ENCODE data around the gene FUBP1.
"Not testable (repeated sequence)": the region's sequence is repeated elsewhere in the genome, so short reads cannot be mapped to it uniquely, and the experiment has no call there.

Gene FUBP1, protein sequence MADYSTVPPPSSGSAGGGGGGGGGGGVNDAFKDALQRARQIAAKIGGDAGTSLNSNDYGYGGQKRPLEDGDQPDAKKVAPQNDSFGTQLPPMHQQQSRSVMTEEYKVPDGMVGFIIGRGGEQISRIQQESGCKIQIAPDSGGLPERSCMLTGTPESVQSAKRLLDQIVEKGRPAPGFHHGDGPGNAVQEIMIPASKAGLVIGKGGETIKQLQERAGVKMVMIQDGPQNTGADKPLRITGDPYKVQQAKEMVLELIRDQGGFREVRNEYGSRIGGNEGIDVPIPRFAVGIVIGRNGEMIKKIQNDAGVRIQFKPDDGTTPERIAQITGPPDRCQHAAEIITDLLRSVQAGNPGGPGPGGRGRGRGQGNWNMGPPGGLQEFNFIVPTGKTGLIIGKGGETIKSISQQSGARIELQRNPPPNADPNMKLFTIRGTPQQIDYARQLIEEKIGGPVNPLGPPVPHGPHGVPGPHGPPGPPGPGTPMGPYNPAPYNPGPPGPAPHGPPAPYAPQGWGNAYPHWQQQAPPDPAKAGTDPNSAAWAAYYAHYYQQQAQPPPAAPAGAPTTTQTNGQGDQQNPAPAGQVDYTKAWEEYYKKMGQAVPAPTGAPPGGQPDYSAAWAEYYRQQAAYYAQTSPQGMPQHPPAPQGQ

DNA sequence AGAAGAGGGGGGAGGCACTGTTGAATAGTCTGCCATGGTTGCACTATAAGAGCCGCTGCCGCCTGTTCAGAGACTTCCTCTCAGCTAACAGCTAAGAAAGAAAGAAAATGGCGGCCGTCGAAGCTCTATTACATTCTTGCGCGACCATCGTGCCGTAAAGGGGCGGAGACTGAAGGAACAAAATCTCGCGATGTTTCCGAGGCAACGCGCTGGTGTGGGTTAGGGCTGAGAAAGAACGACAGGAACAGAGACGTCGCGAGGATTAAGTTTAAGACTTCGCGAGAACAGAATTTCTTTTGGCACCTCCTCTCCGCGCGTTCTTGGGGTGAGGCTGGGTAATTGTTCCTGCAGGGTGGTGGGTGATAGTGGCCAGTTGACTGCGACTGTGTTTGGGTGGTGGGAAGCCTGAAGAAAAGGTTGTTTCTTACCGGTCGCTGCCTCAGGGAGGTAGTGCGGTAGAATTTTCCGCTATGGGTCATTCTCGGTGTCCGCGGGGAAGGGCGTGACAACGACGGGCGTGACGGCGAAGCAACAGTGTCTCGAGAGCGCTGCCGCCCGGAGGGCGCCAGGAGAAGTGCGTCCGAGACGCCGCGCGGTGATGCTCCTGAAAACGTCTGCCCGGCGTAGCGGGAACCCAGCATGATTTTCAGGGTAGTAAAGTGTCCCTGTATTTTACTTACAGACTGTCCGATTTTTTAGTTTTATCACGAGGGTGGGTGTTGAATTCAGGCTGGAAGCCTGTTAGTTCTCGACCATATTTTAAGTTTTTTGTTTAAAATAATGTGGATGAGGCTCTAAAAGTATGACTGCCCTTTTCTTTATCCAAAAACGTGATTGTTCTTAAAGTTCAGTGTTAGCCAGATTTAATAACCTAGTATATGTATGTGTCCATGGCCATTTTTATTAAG, at the start of gene FUBP1:
Gene FUBP1, minus strand, starts transcription at position 104 of the 908 bp plus-strand sequence. Its CDS starts 68 bp downstream, at position 36.
- Mint-ChIP-seq H3K4me3 (no peak within 1 kb of the TSS), H3K27me3 (no peaks in the 10 kb centered on the region), H3K9me3 (ENCODE audit: low read depth) (no peaks in the 10 kb centered on the region), H3K27ac (no peak within 1 kb of the TSS), H3K4me1 (ENCODE audit: low read depth) (peaks cover 51% of the 10 kb centered on the region), H3K36me3 (peaks cover 11% of the 10 kb centered on the region)

DNA sequence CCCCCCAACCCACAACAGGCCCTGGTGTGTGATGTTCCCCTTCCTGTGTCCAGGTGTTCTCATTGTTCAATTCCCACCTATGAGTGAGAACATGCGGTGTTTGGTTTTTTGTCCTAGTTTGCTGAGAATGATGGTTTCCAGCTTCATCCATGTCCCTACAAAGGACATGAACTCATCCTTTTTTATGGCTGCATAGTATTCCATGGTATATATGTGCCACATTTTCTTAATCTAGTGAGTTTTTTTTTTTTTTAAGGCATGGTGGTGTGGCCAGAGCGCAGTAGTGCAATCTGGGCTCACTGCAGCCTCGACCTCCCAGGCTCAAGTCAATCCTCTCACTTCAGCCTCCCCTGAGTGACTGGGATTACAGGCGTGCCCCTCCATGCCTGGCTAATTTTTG, 42.3 kb upstream of the FUBP1 start:
- H3K4me3 Mint-ChIP-seq; H3K27ac Mint-ChIP-seq; H3K27me3 Mint-ChIP-seq; H3K9me3 Mint-ChIP-seq (ENCODE audit: low read depth); H3K36me3 Mint-ChIP-seq; H3K4me1 Mint-ChIP-seq (ENCODE audit: low read depth): not testable (repeated sequence)

DNA sequence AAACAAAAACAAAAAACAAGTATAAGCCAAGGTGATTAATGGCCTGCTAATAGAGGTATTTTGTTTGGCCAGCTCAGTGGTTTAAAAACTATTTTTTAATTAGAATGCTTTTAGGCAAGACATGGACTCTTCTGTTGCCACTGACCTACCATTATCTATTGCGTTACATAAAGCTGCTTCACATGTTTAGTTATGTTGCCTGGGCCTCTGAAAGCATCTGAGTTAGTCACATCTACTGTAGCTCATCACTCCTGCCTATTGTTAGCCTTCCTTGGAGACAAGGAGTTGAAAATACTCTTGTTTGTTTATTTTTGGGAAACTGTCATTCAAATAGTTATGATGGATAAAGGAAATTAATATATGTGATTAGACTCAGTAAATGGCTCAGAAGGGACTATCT, 40.2 kb upstream of the FUBP1 start:
- Mint-ChIP-seq H3K9me3 (ENCODE audit: low read depth) (no peaks in the 10 kb centered on the region), H3K27me3 (no peaks in the 10 kb centered on the region), H3K36me3 (peaks cover 3% of the 10 kb centered on the region), H3K27ac (no peak overlapping the region), H3K4me3 (no peak overlapping the region), H3K4me1 (ENCODE audit: low read depth) (no peaks in the 10 kb centered on the region)

GRCh38 chr1:78015148-78015547, 36.3 kb upstream of the FUBP1 start:
- Mint-ChIP-seq H3K36me3 (peaks cover 8% of the 10 kb centered on the region), H3K27ac (no peak overlapping the region), H3K9me3 (ENCODE audit: low read depth) (no peaks in the 10 kb centered on the region), H3K4me3 (no peak overlapping the region), H3K27me3 (no peaks in the 10 kb centered on the region), H3K4me1 (ENCODE audit: low read depth) (peaks cover 9% of the 10 kb centered on the region)

DNA sequence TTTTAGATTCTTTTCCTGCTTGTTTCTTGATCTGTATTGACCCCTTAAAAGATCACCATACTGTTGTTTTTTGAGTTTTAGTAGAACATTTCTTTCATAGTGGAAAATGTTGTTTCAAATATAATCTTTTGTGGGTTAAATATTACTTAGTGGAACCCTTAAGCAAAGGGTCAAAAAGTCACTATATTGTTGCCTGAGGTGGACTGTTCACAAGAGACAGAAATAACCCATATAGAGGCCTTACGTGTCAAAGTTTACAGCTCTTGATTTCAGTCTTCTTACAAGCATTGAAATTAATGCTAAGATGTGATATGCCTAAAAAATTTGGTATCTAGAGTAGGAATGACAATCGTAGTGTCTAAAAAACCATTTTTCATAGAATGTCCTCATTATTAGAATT, 32.2 kb upstream of the FUBP1 start:
- Mint-ChIP-seq H3K36me3 (peaks cover 8% of the 10 kb centered on the region), H3K27ac (no peak overlapping the region), H3K9me3 (ENCODE audit: low read depth) (no peaks in the 10 kb centered on the region), H3K4me1 (ENCODE audit: low read depth) (peaks cover 38% of the 10 kb centered on the region), H3K4me3 (no peak overlapping the region), H3K27me3 (no peaks in the 10 kb centered on the region)

GRCh38 chr1:78009836-78010235, 31.0 kb upstream of the FUBP1 start:
- Mint-ChIP-seq H3K36me3 (peaks cover 6% of the 10 kb centered on the region), H3K9me3 (ENCODE audit: low read depth) (no peaks in the 10 kb centered on the region), H3K27ac (no peak overlapping the region), H3K4me1 (ENCODE audit: low read depth) (peaks cover 44% of the 10 kb centered on the region), H3K27me3 (no peaks in the 10 kb centered on the region), H3K4me3 (no peak overlapping the region)

GRCh38 chr1:78009276-78009675, 30.4 kb upstream of the FUBP1 start:
- peaks cover 6% of the 10 kb centered on the region for H3K36me3 Mint-ChIP-seq
- no peaks in the 10 kb centered on the region for H3K27me3 Mint-ChIP-seq
- H3K4me1 Mint-ChIP-seq (ENCODE audit: low read depth) = peaks cover 49% of the 10 kb centered on the region
- no peak overlapping the region for H3K4me3 Mint-ChIP-seq
- H3K9me3 Mint-ChIP-seq (ENCODE audit: low read depth) = no peaks in the 10 kb centered on the region
- H3K27ac Mint-ChIP-seq = no peak overlapping the region

DNA sequence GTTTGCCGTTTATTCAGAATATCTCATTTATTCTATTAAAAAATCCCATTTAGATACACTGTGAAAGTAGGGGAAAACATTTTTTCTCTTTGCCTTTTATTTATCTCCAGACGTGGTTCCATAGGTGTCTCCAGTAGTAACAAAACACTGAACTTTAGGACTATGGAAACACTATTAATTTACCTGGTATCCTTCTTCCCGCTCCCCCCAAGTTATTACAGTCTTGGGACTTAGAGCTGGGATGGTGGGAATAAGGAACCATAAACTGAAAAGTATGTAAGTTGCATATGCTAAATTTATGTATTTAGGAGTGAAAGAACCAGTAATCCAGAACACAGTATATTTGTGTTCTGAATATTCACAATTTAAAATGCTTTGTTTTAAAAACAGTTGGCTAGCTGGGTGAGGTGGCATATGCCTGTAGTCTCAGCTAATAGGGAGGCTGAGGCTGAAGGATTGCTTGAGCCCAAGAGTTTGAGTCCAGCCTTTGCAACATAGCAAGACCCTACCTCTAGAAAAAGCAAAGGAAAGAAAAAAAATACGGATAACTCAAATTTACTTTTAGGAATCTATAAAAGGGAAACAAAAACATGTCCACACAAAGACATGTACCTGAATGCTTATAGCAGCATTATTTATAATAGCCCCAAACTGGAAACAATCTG, 28.9 kb upstream of the FUBP1 start:
- Mint-ChIP-seq H3K4me3 (peak overlapping the region; percentile 58), H3K4me1 (ENCODE audit: low read depth) (peaks cover 60% of the 10 kb centered on the region), H3K9me3 (ENCODE audit: low read depth) (no peaks in the 10 kb centered on the region), H3K27ac (no peak overlapping the region), H3K27me3 (no peaks in the 10 kb centered on the region), H3K36me3 (no peaks in the 10 kb centered on the region)

- Mint-ChIP-seq H3K4me1 (ENCODE audit: low read depth) (peaks cover 65% of the 10 kb centered on the region), H3K4me3 (peak overlapping the region; percentile 94), H3K27ac (no peak overlapping the region), H3K36me3 (no peaks in the 10 kb centered on the region), H3K27me3 (no peaks in the 10 kb centered on the region), H3K9me3 (ENCODE audit: low read depth) (no peaks in the 10 kb centered on the region)
Measured at GRCh38 chr1:78006521-78006920, 27.6 kb upstream of the FUBP1 start.

GRCh38 chr1:78005755-78006154, 26.9 kb upstream of the FUBP1 start:
- Mint-ChIP-seq H3K4me3 (peak overlapping the region; percentile 94), H3K27me3 (no peaks in the 10 kb centered on the region), H3K36me3 (no peaks in the 10 kb centered on the region), H3K9me3 (ENCODE audit: low read depth) (no peaks in the 10 kb centered on the region), H3K4me1 (ENCODE audit: low read depth) (peaks cover 61% of the 10 kb centered on the region), H3K27ac (peak overlapping the region; percentile 100)

GRCh38 chr1:78005448-78005722, 26.5 kb upstream of the FUBP1 start:
- Mint-ChIP-seq H3K9me3 (ENCODE audit: low read depth) (no peaks in the 10 kb centered on the region), H3K36me3 (no peaks in the 10 kb centered on the region), H3K27ac (peak overlapping the region; percentile 100), H3K4me3 (peak overlapping the region; percentile 94), H3K27me3 (no peaks in the 10 kb centered on the region), H3K4me1 (ENCODE audit: low read depth) (peaks cover 58% of the 10 kb centered on the region)

DNA sequence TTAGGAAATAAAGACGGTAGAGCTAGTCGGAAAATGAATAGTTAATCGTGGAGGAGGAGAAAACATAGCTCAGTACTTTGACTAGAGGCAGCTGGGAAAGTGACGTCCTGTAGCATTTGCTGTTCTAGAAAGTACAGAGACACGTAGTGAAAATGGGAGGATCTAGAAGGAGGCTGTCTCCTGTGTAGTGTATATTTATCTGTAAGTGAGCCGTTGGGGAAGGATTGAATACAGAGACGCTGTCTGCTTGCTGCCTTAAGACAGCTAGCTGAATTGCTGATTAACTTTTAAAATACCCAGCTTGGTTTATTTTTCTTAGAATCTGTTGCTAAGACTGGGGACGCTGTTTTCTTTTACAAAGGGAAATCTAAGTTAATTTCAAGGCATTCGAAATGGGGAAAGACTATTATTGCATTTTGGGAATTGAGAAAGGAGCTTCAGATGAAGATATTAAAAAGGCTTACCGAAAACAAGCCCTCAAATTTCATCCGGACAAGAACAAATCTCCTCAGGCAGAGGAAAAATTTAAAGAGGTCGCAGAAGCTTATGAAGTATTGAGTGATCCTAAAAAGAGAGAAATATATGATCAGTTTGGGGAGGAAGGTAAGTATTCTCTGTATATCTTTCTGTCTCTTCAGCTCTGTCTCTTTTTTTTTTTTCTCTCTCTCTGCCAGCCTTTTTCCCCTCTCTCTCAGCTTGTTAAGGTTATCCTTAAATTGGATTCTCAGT, 26.0 kb upstream of the FUBP1 start, which contains the start of gene DNAJB4:
Gene DNAJB4, plus strand, starts transcription at position 221 of the 729 bp plus-strand sequence. Its CDS starts 172 bp downstream, at position 393.
- Mint-ChIP-seq H3K4me1 (ENCODE audit: low read depth) (peaks cover 55% of the 10 kb centered on the region), H3K4me3 (peak within 1 kb of the TSS; percentile 94), H3K9me3 (ENCODE audit: low read depth) (no peaks in the 10 kb centered on the region), H3K27me3 (no peaks in the 10 kb centered on the region), H3K36me3 (no peaks in the 10 kb centered on the region), H3K27ac (peak within 1 kb of the TSS; percentile 100)

DNA sequence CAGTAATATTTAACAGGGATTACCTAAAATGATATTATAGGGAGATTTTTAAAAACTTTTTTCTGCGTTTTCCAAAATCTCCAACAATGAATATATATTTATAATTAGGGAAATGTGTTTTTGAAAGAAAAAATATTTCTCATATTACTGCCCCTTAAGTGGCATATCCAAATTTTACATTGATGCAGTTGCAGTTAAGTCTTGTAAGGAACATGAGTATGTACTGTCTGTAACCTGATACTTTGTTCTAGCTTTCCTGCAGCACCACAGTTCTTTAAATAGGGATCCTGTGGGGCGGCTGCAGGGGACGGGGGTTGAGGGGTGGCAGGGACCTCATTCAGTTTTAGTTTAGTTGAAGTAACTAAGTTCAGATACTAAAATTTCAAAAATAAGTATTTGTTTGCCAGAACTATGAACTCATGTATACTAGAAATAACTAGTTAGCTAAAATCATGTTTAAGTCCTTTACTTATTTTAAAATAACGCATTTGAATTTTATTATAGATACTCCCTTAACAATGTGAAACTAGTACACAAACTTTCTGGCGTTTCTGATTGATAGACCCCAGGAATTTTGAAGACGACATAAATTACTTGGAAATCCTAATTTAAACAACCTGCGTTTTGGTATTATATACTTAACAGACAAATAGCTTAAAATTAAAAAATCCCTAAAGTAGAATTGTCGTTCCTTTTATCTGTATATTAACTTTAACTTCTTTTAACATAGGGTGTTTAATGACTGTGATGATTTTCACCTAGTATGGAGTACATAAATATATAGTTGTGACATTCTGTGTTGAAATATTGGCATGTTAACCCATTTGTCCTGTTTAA, 25.2 kb upstream of the FUBP1 start:
- Mint-ChIP-seq H3K27me3 (no peaks in the 10 kb centered on the region), H3K4me3 (peak overlapping the region; percentile 94), H3K4me1 (ENCODE audit: low read depth) (peaks cover 54% of the 10 kb centered on the region), H3K9me3 (ENCODE audit: low read depth) (no peaks in the 10 kb centered on the region), H3K27ac (peak overlapping the region; percentile 100), H3K36me3 (no peaks in the 10 kb centered on the region)

Measured in activated naive CD8-positive, alpha-beta T cell (primary cell).